ENCODE measurements around the gene FBXO5.
"Not testable (repeated sequence)": the region's sequence is repeated elsewhere in the genome, so short reads cannot be mapped to it uniquely, and the experiment has no call there.

The FBXO5 gene

DNA sequence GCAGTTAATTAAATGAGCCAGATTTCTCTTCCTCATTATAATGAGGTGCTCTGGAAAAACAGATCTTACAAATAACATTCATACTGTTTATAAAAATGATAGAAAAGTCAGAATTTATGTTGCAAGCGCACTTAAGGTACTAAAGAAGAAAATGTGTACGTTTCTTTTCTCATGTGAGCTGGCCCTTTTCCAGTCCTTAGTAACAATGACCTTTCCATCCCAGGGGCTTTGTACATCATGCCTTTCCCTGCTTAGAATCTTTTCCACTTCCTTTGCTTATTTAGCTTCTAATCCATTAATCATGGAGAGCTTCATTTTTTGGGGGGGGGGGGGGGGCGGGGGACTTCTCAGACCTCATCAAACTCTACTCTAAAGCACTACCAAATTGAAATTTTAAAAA, 4.8 kb downstream of the FBXO5 start:
- TF ChIP-seq, protein P1, sequence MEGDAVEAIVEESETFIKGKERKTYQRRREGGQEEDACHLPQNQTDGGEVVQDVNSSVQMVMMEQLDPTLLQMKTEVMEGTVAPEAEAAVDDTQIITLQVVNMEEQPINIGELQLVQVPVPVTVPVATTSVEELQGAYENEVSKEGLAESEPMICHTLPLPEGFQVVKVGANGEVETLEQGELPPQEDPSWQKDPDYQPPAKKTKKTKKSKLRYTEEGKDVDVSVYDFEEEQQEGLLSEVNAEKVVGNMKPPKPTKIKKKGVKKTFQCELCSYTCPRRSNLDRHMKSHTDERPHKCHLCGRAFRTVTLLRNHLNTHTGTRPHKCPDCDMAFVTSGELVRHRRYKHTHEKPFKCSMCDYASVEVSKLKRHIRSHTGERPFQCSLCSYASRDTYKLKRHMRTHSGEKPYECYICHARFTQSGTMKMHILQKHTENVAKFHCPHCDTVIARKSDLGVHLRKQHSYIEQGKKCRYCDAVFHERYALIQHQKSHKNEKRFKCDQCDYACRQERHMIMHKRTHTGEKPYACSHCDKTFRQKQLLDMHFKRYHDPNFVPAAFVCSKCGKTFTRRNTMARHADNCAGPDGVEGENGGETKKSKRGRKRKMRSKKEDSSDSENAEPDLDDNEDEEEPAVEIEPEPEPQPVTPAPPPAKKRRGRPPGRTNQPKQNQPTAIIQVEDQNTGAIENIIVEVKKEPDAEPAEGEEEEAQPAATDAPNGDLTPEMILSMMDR (conservative IDR thresholded peaks at IDR 0.05; ENCODE audit: low read length), result no peak
- H3K4me3 ChIP-seq (ENCODE audit: low read length), result no peak overlapping the region
- no peak for DNase-seq (ENCODE audit: low read depth)

DNA sequence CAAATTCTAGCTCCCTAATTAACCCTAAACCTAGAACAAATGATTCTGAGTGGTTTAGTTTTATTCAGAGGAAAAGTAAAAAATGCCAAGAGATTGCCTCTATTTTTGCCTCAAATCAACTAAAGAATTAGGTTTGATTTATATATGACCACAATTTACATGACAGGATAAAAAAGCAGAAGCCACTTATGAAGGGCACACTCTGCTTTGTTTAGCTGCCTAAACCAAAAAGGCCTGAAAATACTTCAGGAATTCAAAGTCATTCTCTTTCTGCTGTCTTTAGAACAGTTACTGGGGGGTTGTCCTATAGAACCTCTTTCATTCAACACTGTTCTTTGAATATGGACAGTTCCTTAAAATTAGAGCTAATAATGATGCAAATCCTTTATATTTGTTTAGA, 5.3 kb downstream of the FBXO5 start:
- no peak for DNase-seq (ENCODE audit: low read depth)
- H3K4me3 ChIP-seq (ENCODE audit: low read length), result no peak overlapping the region
- TF ChIP-seq, protein P1 (conservative IDR thresholded peaks at IDR 0.05; ENCODE audit: low read length), result no peak

DNA sequence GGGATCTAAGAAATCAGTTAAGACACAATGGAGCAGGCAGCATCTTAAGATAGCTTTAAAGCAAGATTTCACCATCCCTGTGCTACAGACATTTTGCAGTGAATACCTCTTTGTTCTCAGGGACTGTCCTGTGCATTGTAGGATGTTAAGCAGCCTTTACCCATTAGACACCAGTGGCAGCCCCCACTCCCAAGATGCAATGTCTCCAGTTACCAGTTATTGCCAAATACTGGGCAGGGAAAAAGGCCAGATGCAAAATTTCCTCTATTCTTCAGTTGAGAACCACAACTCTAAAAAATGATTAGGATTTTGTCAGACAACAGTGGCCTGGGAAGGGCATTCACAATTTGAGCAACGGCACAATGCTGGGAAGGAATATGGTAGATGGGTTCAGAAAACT, 6.1 kb downstream of the FBXO5 start:
- peak; percentile 49 for DNase-seq (ENCODE audit: low read depth)
- no peak overlapping the region for H3K4me3 ChIP-seq (ENCODE audit: low read length)
- TF ChIP-seq, protein P1 (conservative IDR thresholded peaks at IDR 0.05; ENCODE audit: low read length), result no peak

DNA sequence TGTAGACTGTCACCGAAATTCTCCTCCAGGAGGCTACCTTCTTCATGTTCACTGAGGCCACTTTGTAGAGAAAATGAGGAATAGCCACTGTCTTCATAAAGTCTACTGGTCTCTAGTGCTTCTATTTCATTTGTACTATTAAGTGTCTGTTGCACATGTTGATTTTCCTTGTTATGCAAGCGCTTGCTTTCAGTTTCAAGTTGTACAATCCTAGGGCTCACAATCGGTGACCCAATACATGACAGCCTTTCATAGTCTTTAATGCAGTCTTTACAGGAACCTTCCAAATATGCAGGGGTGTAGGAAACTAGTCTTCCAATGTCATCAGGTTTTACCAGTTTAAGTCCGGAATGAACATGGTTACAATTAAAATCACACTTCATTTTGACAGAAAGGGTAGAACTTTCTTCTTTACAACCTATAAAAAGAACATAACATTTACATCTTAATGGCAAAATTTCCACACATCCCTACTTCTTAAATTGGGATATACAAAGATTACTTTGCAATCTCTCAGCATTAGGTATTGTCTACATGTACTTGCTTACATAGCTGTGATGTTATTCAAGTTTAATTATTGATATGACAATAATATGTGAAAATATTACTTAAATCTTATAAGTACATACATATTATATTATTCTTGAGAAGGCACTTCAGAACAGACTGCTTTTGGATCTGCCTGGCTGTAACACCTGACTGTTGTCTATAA, 7.5 kb downstream of the FBXO5 start:
- DNase-seq (ENCODE audit: low read depth), result no peak

DNA sequence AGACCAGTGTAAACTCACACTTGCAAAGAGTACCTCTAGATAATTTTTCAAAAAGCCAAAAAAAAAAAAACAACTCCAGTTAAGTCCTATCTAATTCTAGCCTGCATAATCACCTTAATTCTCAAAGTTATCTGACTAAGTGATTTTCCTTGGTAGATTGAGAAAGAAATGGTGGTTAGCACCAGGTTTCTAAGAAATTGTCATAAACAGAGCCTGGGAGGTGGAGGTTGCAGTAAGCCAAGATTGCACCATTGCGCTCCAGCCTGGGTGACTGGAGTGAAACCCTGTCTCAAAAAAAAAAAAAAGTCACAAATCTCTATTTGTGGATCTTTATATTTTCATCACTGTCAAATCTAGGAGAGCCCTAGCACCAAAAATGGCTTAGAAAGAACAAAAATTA, 8.9 kb downstream of the FBXO5 start:
- TF ChIP-seq, protein P1 (conservative IDR thresholded peaks at IDR 0.05; ENCODE audit: low read length), result no peak
- no peak overlapping the region for H3K4me3 ChIP-seq (ENCODE audit: low read length)
- DNase-seq (ENCODE audit: low read depth), result no peak

More for the DNA sequence above, 7.5 kb downstream of the FBXO5 start:
- H3K4me3 ChIP-seq (ENCODE audit: low read length), result no peak overlapping the region
- TF ChIP-seq, protein P1 (conservative IDR thresholded peaks at IDR 0.05; ENCODE audit: low read length), result no peak

DNA sequence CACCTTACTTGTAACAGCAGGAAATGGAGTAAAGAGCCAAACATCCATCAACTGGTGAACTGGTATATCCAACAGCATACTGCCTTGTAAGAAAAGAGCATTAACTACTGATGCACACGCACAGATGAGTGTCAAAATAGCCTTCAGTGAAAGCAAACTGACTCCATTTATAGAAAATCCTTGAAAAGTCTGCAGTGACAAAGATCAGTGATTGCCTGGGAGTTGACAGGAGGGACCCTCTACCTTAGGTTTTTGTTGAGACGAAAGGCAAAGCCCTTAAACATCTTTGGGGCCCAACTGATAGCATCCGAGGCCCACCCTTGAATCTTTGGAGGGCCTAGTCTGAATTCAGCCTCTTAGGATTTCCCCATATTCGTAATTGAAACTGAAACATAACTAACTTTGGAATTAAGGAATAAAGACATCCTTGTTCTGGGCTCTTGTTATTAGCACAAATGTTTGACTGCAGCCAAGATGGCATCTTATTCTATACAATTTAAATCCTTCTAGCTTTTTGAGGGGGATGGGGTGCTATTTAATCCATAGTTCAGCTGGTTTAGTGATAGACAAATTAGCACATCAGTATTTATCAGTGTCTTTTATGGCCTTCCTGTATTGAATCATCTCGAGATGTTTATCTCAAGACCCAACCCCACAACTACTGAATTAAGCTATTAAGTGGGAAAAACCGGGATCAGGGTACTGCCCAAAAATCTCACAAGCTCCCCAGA, 13.0 kb downstream of the FBXO5 start:
- DNase-seq (ENCODE audit: low read depth), result no peak

DNA sequence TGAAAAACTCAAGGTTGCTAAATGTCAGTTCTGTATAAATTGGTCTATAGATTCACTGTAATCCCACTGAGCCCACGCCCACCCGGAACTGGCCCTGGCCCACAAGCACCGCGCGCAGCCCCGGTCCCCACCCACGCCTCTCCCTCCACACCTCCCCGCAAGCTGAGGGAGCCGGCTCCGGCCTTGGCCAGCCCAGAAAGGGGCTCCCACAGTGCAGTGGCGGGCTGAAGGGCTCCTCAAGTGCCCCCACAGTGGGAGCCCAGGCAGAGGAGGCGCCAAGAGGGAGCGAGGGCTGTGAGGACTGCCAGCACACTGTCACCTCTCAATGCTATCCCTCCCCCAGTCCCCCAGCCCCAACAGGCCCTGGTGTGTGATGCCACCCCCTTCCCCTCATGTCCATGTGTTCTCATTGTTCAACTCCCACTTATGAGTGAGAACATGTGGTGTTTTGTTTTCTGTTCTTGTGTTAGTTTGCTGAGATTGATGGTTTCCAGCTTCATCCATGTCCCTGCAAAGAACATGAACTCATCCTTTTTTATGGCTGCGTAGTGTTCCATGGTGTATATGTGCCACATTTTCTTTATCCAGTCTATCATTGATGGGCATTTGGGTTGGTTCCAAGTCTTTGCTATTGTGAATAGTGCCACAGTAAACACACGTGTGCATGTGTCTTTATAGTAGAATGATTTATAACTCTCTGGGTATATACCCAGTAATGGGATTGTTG, 16.5 kb downstream of the FBXO5 start:
- DNase-seq (ENCODE audit: low read depth); H3K4me3 ChIP-seq (ENCODE audit: low read length): not testable (repeated sequence)

More for the DNA sequence above, 13.0 kb downstream of the FBXO5 start:
- no peak overlapping the region for H3K4me3 ChIP-seq (ENCODE audit: low read length)
- TF ChIP-seq, protein P1 (conservative IDR thresholded peaks at IDR 0.05; ENCODE audit: low read length), result no peak

Data from AG10803 (cell line).